NB4 (cell line): Measurements from ENCODE around the gene EEF1AKMT2.

Source experiments
- MYC ChIP-seq: IDR thresholded peaks from 2 replicates; pipeline ENCODE4 v1.6.1; 2011; ENCODE audit warnings: low read depth, low read length
- TF ChIP-seq, protein P1 (sequence below): IDR thresholded peaks from one replicate; pipeline ENCODE4 v1.5.1; 2012; ENCODE audit warnings: low read depth, low read length

DNA sequence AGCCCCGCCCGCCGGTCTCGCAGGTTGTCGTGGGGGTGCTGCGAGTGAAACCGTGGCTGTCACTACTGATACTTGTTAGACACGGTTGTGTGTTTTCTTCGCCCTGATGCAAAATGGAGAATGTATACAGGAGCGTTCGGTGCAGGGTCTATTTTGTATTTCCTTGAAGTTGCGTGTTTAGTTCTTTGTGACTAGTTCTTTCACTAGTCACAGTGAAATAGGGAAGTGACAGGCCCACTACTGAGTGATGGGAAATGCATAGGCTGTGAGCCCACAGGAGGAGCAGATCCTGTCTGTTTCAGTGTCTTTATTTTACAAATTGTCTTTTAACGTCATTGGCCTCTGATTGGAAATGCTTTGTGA is 10.6 kb upstream of the EEF1AKMT2 start:
- TF ChIP-seq, protein P1, sequence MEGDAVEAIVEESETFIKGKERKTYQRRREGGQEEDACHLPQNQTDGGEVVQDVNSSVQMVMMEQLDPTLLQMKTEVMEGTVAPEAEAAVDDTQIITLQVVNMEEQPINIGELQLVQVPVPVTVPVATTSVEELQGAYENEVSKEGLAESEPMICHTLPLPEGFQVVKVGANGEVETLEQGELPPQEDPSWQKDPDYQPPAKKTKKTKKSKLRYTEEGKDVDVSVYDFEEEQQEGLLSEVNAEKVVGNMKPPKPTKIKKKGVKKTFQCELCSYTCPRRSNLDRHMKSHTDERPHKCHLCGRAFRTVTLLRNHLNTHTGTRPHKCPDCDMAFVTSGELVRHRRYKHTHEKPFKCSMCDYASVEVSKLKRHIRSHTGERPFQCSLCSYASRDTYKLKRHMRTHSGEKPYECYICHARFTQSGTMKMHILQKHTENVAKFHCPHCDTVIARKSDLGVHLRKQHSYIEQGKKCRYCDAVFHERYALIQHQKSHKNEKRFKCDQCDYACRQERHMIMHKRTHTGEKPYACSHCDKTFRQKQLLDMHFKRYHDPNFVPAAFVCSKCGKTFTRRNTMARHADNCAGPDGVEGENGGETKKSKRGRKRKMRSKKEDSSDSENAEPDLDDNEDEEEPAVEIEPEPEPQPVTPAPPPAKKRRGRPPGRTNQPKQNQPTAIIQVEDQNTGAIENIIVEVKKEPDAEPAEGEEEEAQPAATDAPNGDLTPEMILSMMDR = no peak
- TF ChIP-seq MYC = no peak
